Adrenal gland (tissue), 12 donors: ENCODE measurements around the gene MAEL. TPM values are rescaled to one million over a fixed set of nuclear protein-coding genes. Genes with fewer than 3 reads are reported as not detected.

Source experiments
- DNase-seq, 7 donors: peaks; one replicate each; pipeline ENCODE4 v3.0.0-alpha.2; 2019 to 2020
- H3K27ac ChIP-seq, 5 donors: fragments of 200-600 bp; sonication (generic) in 4 of 5; 1 replicate in 3 of 5; 2 replicates in 2 of 5; pipeline versions ENCODE4 v1.5.1 to v1.8.0; 2016 to 2020; ENCODE audit warnings: mild to moderate bottlenecking in 1 of 5
- H3K27me3 ChIP-seq: fragments of 200-600 bp; 2 replicates; pipeline ENCODE4 v1.8.0; 2021
- H3K36me3 ChIP-seq, 2 donors: fragments of 200-600 bp; replicated peaks in 1 of 2; 1 replicate in 1 of 2; 2 replicates in 1 of 2; pipeline versions ENCODE4 v1.5.1 to v1.8.0; 2018 to 2022
- H3K4me1 ChIP-seq, 2 donors: fragments of 200-600 bp; replicated peaks in 1 of 2; 1 replicate in 1 of 2; 2 replicates in 1 of 2; pipeline versions ENCODE4 v1.5.1 to v1.8.0; 2018 to 2021
- H3K4me3 ChIP-seq, 4 donors: fragments of 200-600 bp; sonication (generic) in 3 of 4; one replicate each; pipeline ENCODE4 v1.5.1; 2016 to 2018
- H3K9me3 ChIP-seq, 3 donors: fragments of 200-600 bp; sonication (generic) in 1 of 3; replicated peaks in 1 of 3; 1 replicate in 2 of 3; 2 replicates in 1 of 3; pipeline versions ENCODE4 v1.5.1 to v1.8.0; 2016 to 2021
- POLR2A ChIP-seq, 2 donors: fragments of 450-650 bp; IDR thresholded peaks; one replicate each; pipeline ENCODE4 v1.6.1; 2017; ENCODE audit warnings: antibody characterized with exemption in 2 of 2, mild to moderate bottlenecking in 2 of 2, moderate library complexity in 1 of 2
- WGBS, 4 donors: extraction: QIAGEN DNeasy Blood & Tissue Kit in 2 of 4; methylation state at CpG; one replicate each; pipeline versions ENCODE4 v1.1.5 to v1.1.7; 2013 to 2017; 5-methylcytosine and 5-hydroxymethylcytosine counted together
- intact Hi-C, 2 donors: fragments of 100-400 bp; cut with DNase I; formaldehyde crosslinking; loops; one replicate each; pipeline versions ENCODE4 v1.14.1 to v1.15.0; 2022 to 2023
- polyA plus RNA-seq, 3 donors: library from polyadenylated mRNA; stranded (reverse); fragments of 200-250 nt in 2 of 3; fragments of 350-450 nt in 1 of 3; fragmentation: Illumina TruSeq in 1 of 3; extraction: RNeasy Lipid Tissue Mini Kit (QIAGEN cat#74804) in 1 of 3; gene quantifications; one replicate each; pipeline ENCODE4 v1.2.3, GENCODE V29; 2013 to 2014
- total RNA-seq, 9 donors: library from RNA; depleted of rRNA in 4 of 9; stranded (reverse); fragments of >200 nt in 4 of 9; fragments of 120-200 nt in 1 of 9; fragmentation: NEBNext Ultra II Directional in 1 of 9; extraction: Animal tissue kit (Norgen Biotek cat#: 25700) in 1 of 9; gene quantifications; one replicate each; pipeline versions ENCODE4 v1.1.0 to v1.2.4, GENCODE V29; 2013 to 2023
- TF ChIP-seq, protein P1 (sequence below), 6 experiments: fragments of 450-650 bp in 4 of 6; fragments of 200-600 bp in 2 of 6; sonication (generic) in 1 of 6; IDR thresholded peaks; 1 replicate in 5 of 6; 2 replicates in 1 of 6; pipeline versions ENCODE4 v1.5.1 to v1.8.0; 2016 to 2021; ENCODE audit warnings: antibody characterized with exemption in 6 of 6, mild to moderate bottlenecking in 2 of 6, moderate library complexity in 1 of 6
- donor health status: healthy with polysubstance abuse.
- donor health status: Bipolar disorder and iron deficiency.
- donor health status: DM: yes; HTN: yes; CAD: no.
- donor health status: DM: no; HTN: no; CAD: no.
- donor health status: DM: no; HTN: no; CAD: no.
- donor health status: DM: yes; HTN: yes; CAD: no.

MAEL gene
- total and polyA plus RNA-seq, 12 donors: 0.17 TPM; not detected in 11

DNA sequence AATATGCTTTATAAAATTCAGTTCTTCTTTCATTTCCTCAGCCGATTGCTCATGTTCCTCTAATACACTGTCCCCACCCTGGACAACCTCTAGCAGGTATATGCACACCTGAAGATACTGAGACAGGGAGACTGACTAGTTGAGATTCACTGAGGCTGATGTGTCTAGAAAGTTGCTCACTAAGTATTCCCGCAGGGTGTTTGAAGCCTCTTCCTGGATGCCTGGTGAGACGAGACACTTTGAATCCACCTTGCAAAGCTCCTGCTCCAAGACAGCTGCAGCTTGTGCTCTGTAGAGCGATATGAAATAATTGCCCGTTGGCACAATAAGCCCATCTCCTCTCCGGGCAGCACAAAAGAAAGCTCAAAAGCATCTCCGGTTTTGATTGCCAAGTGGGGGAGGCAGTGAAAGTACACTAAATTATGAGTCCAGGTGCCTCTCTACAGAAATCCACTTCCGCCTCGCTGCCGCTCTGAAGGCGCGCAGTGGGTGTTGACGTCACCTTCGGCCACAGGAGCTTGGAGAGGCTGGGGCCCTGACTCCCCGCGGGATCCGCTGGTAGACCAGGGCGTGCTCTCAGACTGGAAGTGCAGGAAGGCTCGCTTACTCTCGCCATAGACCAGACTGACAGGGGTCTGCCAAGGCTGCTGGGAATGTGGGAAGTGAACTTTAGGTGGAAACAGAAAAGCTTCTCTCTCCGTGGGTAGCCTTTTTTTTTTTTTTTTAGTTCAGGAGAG, 54.8 kb downstream of the MAEL start:
- peak overlapping the region in 1 of 4 donors; percentile 42 for H3K4me3 ChIP-seq
- peak; percentile 32 to 63 (median 48) for DNase-seq
- no peaks in the 10 kb centered on the region for H3K36me3 ChIP-seq
- intact Hi-C loops: no loop called here
- H3K27me3 ChIP-seq: peaks cover 6% of the 10 kb centered on the region
- no peak overlapping the region for H3K27ac ChIP-seq
- H3K4me1 ChIP-seq: no peaks in the 10 kb centered on the region
- H3K9me3 ChIP-seq: no peaks in the 10 kb centered on the region
- WGBS, 4 donors: 16 to 38% (median 18%) methylated on average over 4 to 21 of the region's 21 CpGs
- TF ChIP-seq POLR2A (IDR thresholded peaks at IDR 0.05): no peak
- TF ChIP-seq, protein P1, sequence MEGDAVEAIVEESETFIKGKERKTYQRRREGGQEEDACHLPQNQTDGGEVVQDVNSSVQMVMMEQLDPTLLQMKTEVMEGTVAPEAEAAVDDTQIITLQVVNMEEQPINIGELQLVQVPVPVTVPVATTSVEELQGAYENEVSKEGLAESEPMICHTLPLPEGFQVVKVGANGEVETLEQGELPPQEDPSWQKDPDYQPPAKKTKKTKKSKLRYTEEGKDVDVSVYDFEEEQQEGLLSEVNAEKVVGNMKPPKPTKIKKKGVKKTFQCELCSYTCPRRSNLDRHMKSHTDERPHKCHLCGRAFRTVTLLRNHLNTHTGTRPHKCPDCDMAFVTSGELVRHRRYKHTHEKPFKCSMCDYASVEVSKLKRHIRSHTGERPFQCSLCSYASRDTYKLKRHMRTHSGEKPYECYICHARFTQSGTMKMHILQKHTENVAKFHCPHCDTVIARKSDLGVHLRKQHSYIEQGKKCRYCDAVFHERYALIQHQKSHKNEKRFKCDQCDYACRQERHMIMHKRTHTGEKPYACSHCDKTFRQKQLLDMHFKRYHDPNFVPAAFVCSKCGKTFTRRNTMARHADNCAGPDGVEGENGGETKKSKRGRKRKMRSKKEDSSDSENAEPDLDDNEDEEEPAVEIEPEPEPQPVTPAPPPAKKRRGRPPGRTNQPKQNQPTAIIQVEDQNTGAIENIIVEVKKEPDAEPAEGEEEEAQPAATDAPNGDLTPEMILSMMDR (IDR thresholded peaks at IDR 0.05): no peak

DNA sequence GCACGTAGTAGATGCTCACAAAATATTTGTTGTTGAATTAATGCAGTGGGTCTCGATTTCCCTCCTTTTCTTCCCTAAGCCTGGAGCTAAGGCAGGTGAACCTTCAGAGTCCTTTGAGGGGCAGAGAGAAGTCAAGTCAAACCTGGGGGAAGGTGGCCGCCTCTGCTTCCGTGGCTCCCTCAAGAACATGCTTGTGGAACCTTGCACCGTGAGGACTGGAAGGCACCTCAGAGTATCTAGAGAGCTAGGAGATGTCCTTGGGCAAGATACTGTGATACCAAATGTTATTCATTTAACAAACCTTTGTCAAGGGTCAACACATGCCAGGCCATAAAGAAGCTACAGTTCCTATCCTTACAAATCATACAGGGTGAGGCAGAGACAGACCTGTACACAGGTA, 62.8 kb downstream of the MAEL start:
- intact Hi-C loops: no loop called here
- 84 to 94% (median 91%) methylated on average over 5 of the region's 5 CpGs for WGBS, 4 donors
- Histone ChIP-seq H3K27me3 (no peaks in the 10 kb centered on the region), H3K4me1 (no peaks in the 10 kb centered on the region), H3K4me3 (no peak overlapping the region), H3K36me3 (no peaks in the 10 kb centered on the region), H3K9me3 (no peaks in the 10 kb centered on the region), H3K27ac (no peak overlapping the region)
- DNase-seq: no peak
- no peak for TF ChIP-seq POLR2A (IDR thresholded peaks at IDR 0.05)
- TF ChIP-seq, protein P1 (IDR thresholded peaks at IDR 0.05): no peak

DNA sequence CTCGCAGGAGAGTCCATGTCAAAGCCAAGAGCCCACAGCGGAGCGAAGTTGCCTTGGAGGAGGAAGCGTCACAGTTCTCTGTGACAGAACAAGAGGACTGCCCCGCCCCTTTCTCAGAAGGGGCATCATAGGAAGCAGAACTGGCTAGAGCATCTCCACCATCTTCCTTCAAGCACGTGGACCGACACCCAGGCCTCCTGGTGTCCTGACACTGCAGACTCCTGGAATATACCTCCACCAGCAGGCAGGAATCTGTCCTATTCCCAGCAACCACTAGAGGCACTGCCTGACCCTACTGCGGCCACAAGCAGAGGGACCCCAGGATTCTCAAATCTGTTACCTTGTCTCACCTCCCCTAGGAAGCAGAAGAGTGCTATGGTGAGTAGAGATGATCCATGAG, 63.3 kb downstream of the MAEL start:
- Histone ChIP-seq H3K4me1 (no peaks in the 10 kb centered on the region), H3K36me3 (no peaks in the 10 kb centered on the region), H3K9me3 (no peaks in the 10 kb centered on the region), H3K27me3 (no peaks in the 10 kb centered on the region), H3K4me3 (no peak overlapping the region), H3K27ac (no peak overlapping the region)
- 68 to 78% (median 75%) methylated on average over 7 to 8 of the region's 8 CpGs for WGBS, 4 donors
- no peak for DNase-seq
- TF ChIP-seq, protein P1 (IDR thresholded peaks at IDR 0.05): peak in 3 of 6 experiments; percentile 9 to 27 (median 18)
- no peak for TF ChIP-seq POLR2A (IDR thresholded peaks at IDR 0.05)
- intact Hi-C loops: no loop called here

DNA sequence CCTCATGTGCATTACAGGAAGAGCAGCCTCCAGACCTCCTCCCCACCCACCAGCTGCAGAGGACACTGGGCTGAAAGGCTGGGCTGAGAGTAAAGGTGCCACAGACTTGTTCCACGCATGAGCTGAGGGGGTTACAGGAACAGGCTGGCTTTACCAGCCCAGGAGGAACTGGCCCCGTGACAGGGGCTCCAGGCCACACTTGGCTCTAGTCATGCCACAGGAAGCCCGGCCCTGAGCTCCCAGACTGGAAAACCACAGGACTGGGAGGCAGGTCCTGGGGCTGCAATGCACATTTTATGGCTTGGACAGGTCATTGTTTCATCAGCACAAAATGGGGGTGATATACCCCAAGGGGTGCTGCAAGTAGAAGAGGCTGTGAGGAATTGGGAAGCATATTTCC, 65.5 kb downstream of the MAEL start:
- TF ChIP-seq, protein P1 (IDR thresholded peaks at IDR 0.05): no peak
- TF ChIP-seq POLR2A (IDR thresholded peaks at IDR 0.05): no peak
- 20 to 83% (median 71%) methylated on average over 1 to 3 of the region's 3 CpGs for WGBS, 4 donors
- no peaks in the 10 kb centered on the region for H3K4me1 ChIP-seq
- no peaks in the 10 kb centered on the region for H3K9me3 ChIP-seq
- intact Hi-C loops: no loop called here
- peaks cover under 1% of the 10 kb centered on the region for H3K27me3 ChIP-seq
- no peak overlapping the region for H3K27ac ChIP-seq
- no peak overlapping the region for H3K4me3 ChIP-seq
- H3K36me3 ChIP-seq: no peaks in the 10 kb centered on the region
- no peak for DNase-seq
